GM12878 (cell line): ENCODE data around the gene UXT. TPM values are rescaled to one million over a fixed set of nuclear protein-coding genes. Genes with fewer than 3 reads are reported as not detected.

ENCODE experiments used
- BACH1 ChIP-seq: fragments of 450-650 bp; IDR thresholded peaks from 2 replicates; pipeline ENCODE4 v1.6.1; 2017; ENCODE audit warnings: mild to moderate bottlenecking, borderline replicate concordance
- BMI1 ChIP-seq: fragments of 450-650 bp; IDR thresholded peaks from 2 replicates; pipeline ENCODE4 v1.6.1; 2016; ENCODE audit warnings: mild to moderate bottlenecking, moderate library complexity, borderline replicate concordance
- CHD2 ChIP-seq: IDR thresholded peaks from 2 replicates; pipeline ENCODE4 v1.6.1; 2011; ENCODE audit warnings: low read depth, low read length, improper control_type of control experiment, borderline replicate concordance
- CREB1 ChIP-seq: IDR thresholded peaks from 2 replicates; pipeline ENCODE4 v1.6.1; 2012; ENCODE audit warnings: low read depth, mild to moderate bottlenecking, inconsistent platforms
- CREM ChIP-seq: IDR thresholded peaks from 2 replicates; pipeline ENCODE4 v1.6.1; 2014; ENCODE audit warnings: antibody characterized with exemption, low read depth
- DPF2 ChIP-seq: fragments of 450-650 bp; IDR thresholded peaks from 2 replicates; pipeline ENCODE4 v1.6.1; 2017; ENCODE audit warnings: mild to moderate bottlenecking
- EGR1 ChIP-seq, 2 experiments: IDR thresholded peaks; 1 replicate in 1 of 2; 2 replicates in 1 of 2; pipeline ENCODE4 v1.6.1; 2011 to 2012; ENCODE audit warnings: low read depth in 2 of 2, low read length in 2 of 2, borderline replicate concordance in 1 of 2, mild to moderate bottlenecking in 1 of 2, moderate library complexity in 1 of 2
- EZH2 ChIP-seq: IDR thresholded peaks from 2 replicates; pipeline ENCODE4 v1.6.1; 2012; ENCODE audit warnings: low read depth, mild to moderate bottlenecking, control low read depth, inconsistent platforms, low read length, borderline replicate concordance; ENCODE audit not compliant: control insufficient read depth
- FOXK2 ChIP-seq: fragments of 450-650 bp; IDR thresholded peaks from 2 replicates; pipeline ENCODE4 v1.6.1; 2017; ENCODE audit warnings: mild to moderate bottlenecking, moderate library complexity
- GATAD2B ChIP-seq: fragments of 450-650 bp; conservative IDR thresholded peaks from 2 replicates; pipeline ENCODE4 v1.6.1; 2017; ENCODE audit warnings: low read depth, mild to moderate bottlenecking, moderate library complexity
- JUND ChIP-seq: IDR thresholded peaks from 2 replicates; pipeline ENCODE4 v1.6.1; 2012; ENCODE audit warnings: low read depth, mild to moderate bottlenecking, low read length, improper control_type of control experiment, moderate library complexity
- KLF5 ChIP-seq: fragments of 450-650 bp; IDR thresholded peaks from 2 replicates; pipeline ENCODE4 v1.6.1; 2014; ENCODE audit warnings: mild to moderate bottlenecking; ENCODE audit not compliant: partially characterized antibody
- LARP7 ChIP-seq: fragments of 450-650 bp; IDR thresholded peaks from 2 replicates; pipeline ENCODE4 v1.6.1; 2017; ENCODE audit warnings: mild to moderate bottlenecking
- MAX ChIP-seq: IDR thresholded peaks from 2 replicates; pipeline ENCODE4 v1.6.1; 2012; ENCODE audit warnings: low read depth, low read length, improper control_type of control experiment
- PBX3 ChIP-seq: IDR thresholded peaks from 2 replicates; pipeline ENCODE4 v1.6.1; 2011; ENCODE audit warnings: mild to moderate bottlenecking, low read depth, low read length, moderate library complexity; ENCODE audit not compliant: insufficient replicate concordance
- RFX5 ChIP-seq: IDR thresholded peaks from 2 replicates; pipeline ENCODE4 v1.6.1; 2011; ENCODE audit warnings: low read depth, low read length, improper control_type of control experiment
- SIN3A ChIP-seq: IDR thresholded peaks from 2 replicates; pipeline ENCODE4 v1.6.1; 2012; ENCODE audit warnings: low read depth, low read length, improper control_type of control experiment
- WRNIP1 ChIP-seq: IDR thresholded peaks from 2 replicates; pipeline ENCODE4 v1.6.1; 2011; ENCODE audit warnings: low read depth, low read length, improper control_type of control experiment, borderline replicate concordance
- ZBED1 ChIP-seq: IDR thresholded peaks from 2 replicates; pipeline ENCODE4 v1.6.1; 2016; ENCODE audit warnings: borderline replicate concordance
- ZSCAN29 ChIP-seq: fragments of 450-650 bp; IDR thresholded peaks from 2 replicates; pipeline ENCODE4 v1.6.1; 2017; ENCODE audit warnings: mild to moderate bottlenecking, moderate library complexity
- ZZZ3 ChIP-seq: IDR thresholded peaks from 2 replicates; pipeline ENCODE4 v1.6.1; 2011; ENCODE audit warnings: low read depth; ENCODE audit not compliant: control insufficient read depth, insufficient read length
- polyA plus RNA-seq, 11 experiments: library from polyadenylated mRNA; depleted of rRNA in 4 of 11; unstranded in 6 of 11; stranded (reverse) in 5 of 11; fragments of >200 nt; fragmentation: Nextera tagmentation in 4 of 11; fragmentation: Illumina TruSeq in 1 of 11; extraction: Ambion mirVana in 4 of 11; extraction: Trizol in 1 of 11; gene quantifications; 1 replicate in 1 of 11; 2 replicates in 10 of 11; pipeline versions ENCODE4 v1.2.1 to v1.2.3, GENCODE V29; 2011 to 2016; ENCODE audit warnings: inconsistent platforms in 2 of 11, missing spikeins in 2 of 11, low read depth in 1 of 11
- total RNA-seq, 4 experiments: library from RNA; depleted of rRNA in 3 of 4; stranded (reverse); fragments of >200 nt in 3 of 4; fragmentation: Illumina TruSeq in 1 of 4; extraction: Trizol in 1 of 4; gene quantifications; 2 replicates each; pipeline versions ENCODE4 v1.2.1 to v1.2.3, GENCODE V29; 2013 to 2021
- TF ChIP-seq, protein P1 (sequence below): fragments of 450-650 bp; IDR thresholded peaks from 2 replicates; pipeline ENCODE4 v1.6.1; 2016; ENCODE audit warnings: mild to moderate bottlenecking
- TF ChIP-seq, protein P2 (sequence below): fragments of 450-650 bp; IDR thresholded peaks from 2 replicates; pipeline ENCODE4 v1.6.1; 2017; ENCODE audit warnings: mild to moderate bottlenecking
- TF ChIP-seq, protein P3 (sequence below): fragments of 450-650 bp; conservative IDR thresholded peaks from 2 replicates; pipeline ENCODE4 v1.6.1; 2017; ENCODE audit warnings: mild to moderate bottlenecking, moderate library complexity

The UXT gene
- total and polyA plus RNA-seq, 10 of the 15 experiments (the other 5 are each of a cell fraction or from before 2014, with no cell fraction given) = 105 to 245 (median 206) TPM

- TF ChIP-seq GATAD2B = no peak
- TF ChIP-seq WRNIP1 = no peak
- TF ChIP-seq, protein P1, sequence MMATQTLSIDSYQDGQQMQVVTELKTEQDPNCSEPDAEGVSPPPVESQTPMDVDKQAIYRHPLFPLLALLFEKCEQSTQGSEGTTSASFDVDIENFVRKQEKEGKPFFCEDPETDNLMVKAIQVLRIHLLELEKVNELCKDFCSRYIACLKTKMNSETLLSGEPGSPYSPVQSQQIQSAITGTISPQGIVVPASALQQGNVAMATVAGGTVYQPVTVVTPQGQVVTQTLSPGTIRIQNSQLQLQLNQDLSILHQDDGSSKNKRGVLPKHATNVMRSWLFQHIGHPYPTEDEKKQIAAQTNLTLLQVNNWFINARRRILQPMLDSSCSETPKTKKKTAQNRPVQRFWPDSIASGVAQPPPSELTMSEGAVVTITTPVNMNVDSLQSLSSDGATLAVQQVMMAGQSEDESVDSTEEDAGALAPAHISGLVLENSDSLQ = no peak
- no peak for TF ChIP-seq EZH2
- TF ChIP-seq PBX3 = no peak
- peak; percentile 64; the same call in 1 of the 2 replicates for TF ChIP-seq BACH1
- TF ChIP-seq MAX = 0 out of 2 replicates have a peak, but pooled peaks have one; percentile 38
- TF ChIP-seq, protein P2, sequence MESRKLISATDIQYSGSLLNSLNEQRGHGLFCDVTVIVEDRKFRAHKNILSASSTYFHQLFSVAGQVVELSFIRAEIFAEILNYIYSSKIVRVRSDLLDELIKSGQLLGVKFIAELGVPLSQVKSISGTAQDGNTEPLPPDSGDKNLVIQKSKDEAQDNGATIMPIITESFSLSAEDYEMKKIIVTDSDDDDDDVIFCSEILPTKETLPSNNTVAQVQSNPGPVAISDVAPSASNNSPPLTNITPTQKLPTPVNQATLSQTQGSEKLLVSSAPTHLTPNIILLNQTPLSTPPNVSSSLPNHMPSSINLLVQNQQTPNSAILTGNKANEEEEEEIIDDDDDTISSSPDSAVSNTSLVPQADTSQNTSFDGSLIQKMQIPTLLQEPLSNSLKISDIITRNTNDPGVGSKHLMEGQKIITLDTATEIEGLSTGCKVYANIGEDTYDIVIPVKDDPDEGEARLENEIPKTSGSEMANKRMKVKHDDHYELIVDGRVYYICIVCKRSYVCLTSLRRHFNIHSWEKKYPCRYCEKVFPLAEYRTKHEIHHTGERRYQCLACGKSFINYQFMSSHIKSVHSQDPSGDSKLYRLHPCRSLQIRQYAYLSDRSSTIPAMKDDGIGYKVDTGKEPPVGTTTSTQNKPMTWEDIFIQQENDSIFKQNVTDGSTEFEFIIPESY = no peak
- peak; percentile 82; the same call in 1 of the 2 replicates for TF ChIP-seq CREB1
- TF ChIP-seq KLF5 = peak; percentile 98
- TF ChIP-seq ZSCAN29 = no peak
- TF ChIP-seq RFX5 = no peak
- peak; percentile 69; the same call in 1 of the 2 replicates for TF ChIP-seq DPF2
- 0 out of 2 replicates have a peak, but pooled peaks have one; percentile 50 for TF ChIP-seq LARP7
- TF ChIP-seq CHD2 = peak; percentile 75
- TF ChIP-seq FOXK2 = peak; percentile 94
- peak; percentile 85 for TF ChIP-seq CREM
- no peak for TF ChIP-seq ZBED1
- peak; percentile 71; the same call in 1 of the 2 replicates for TF ChIP-seq SIN3A
- no peak for TF ChIP-seq ZZZ3
- no peak for TF ChIP-seq BMI1
- peak; percentile 65 to 95 for TF ChIP-seq EGR1 (IDR thresholded peaks at IDR 0.05; ENCODE audit: borderline replicate concordance in 1 of 2, low read depth in 2 of 2, low read length in 2 of 2)
- peak; percentile 96 for TF ChIP-seq JUND
- TF ChIP-seq, protein P3, sequence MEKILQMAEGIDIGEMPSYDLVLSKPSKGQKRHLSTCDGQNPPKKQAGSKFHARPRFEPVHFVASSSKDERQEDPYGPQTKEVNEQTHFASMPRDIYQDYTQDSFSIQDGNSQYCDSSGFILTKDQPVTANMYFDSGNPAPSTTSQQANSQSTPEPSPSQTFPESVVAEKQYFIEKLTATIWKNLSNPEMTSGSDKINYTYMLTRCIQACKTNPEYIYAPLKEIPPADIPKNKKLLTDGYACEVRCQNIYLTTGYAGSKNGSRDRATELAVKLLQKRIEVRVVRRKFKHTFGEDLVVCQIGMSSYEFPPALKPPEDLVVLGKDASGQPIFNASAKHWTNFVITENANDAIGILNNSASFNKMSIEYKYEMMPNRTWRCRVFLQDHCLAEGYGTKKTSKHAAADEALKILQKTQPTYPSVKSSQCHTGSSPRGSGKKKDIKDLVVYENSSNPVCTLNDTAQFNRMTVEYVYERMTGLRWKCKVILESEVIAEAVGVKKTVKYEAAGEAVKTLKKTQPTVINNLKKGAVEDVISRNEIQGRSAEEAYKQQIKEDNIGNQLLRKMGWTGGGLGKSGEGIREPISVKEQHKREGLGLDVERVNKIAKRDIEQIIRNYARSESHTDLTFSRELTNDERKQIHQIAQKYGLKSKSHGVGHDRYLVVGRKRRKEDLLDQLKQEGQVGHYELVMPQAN = peak; percentile 41; the same call in 1 of the 2 replicates
These were observed 39.3 kb downstream of the UXT start, which contains the start of gene SYN1 (continued) for GRCh38 chrX:47619486-47620302.
